Neuron (in vitro differentiated cells): ENCODE results near the gene GXYLT2.
A peak's percentile ranks its signal among the peaks of the same experiment; 100 is the strongest.

Experiments used
- H2AFZ ChIP-seq: one replicate; pipeline ENCODE4 v1.6.1; 2013; ENCODE audit warnings: low read depth, mild to moderate bottlenecking, inconsistent platforms, low read length, moderate library complexity
- H3K27me3 ChIP-seq: one replicate; pipeline ENCODE4 v1.6.1; 2013; ENCODE audit warnings: low read length; ENCODE audit not compliant: insufficient read depth
- H3K36me3 ChIP-seq: one replicate; pipeline ENCODE4 v1.6.1; 2013; ENCODE audit warnings: low read length; ENCODE audit not compliant: insufficient read depth
- H3K4me1 ChIP-seq: one replicate; pipeline ENCODE4 v1.6.1; 2013; ENCODE audit warnings: low read length; ENCODE audit not compliant: insufficient read depth
- H3K4me3 ChIP-seq: 2 replicates; pipeline ENCODE4 v1.5.1; 2013; ENCODE audit warnings: mild to moderate bottlenecking, low read length, moderate library complexity
- H3K9me3 ChIP-seq: one replicate; pipeline ENCODE4 v1.6.1; 2013; ENCODE audit warnings: low read length

Gene GXYLT2

GRCh38 chr3:72887705-72888545, at the start of gene GXYLT2:
Gene GXYLT2, plus strand, starts transcription at chr3:72888046. Its CDS starts 188 bp downstream, at chr3:72888234.
- Histone ChIP-seq H3K36me3 (no peaks in the 10 kb centered on the region), H3K4me3 (peak within 1 kb of the TSS; percentile 40), H3K9me3 (peaks cover 10% of the 10 kb centered on the region), H3K4me1 (peaks cover 16% of the 10 kb centered on the region), H2AFZ (no peak within 1 kb of the TSS), H3K27me3 (peaks cover 82% of the 10 kb centered on the region)

GRCh38 chr3:72839057-72839456, 48.8 kb upstream of the GXYLT2 start:
- Histone ChIP-seq H2AFZ (no peak overlapping the region), H3K9me3 (peaks cover 5% of the 10 kb centered on the region), H3K36me3 (peaks cover 34% of the 10 kb centered on the region), H3K4me3 (no peak overlapping the region), H3K27me3 (no peaks in the 10 kb centered on the region), H3K4me1 (no peaks in the 10 kb centered on the region)

GRCh38 chr3:72844436-72844993, 43.3 kb upstream of the GXYLT2 start:
- Histone ChIP-seq H3K36me3 (peaks cover 23% of the 10 kb centered on the region), H3K27me3 (peaks cover 5% of the 10 kb centered on the region), H3K9me3 (peaks cover 5% of the 10 kb centered on the region), H2AFZ (no peak overlapping the region), H3K4me3 (no peak overlapping the region), H3K4me1 (peaks cover 14% of the 10 kb centered on the region)

GRCh38 chr3:72846166-72846565, 41.7 kb upstream of the GXYLT2 start:
- Histone ChIP-seq H3K4me3 (no peak overlapping the region), H3K27me3 (peaks cover 8% of the 10 kb centered on the region), H3K9me3 (peaks cover 5% of the 10 kb centered on the region), H3K36me3 (peaks cover 10% of the 10 kb centered on the region), H2AFZ (no peak overlapping the region), H3K4me1 (peaks cover 14% of the 10 kb centered on the region)

- Histone ChIP-seq H3K4me1 (peaks cover 14% of the 10 kb centered on the region), H3K36me3 (no peaks in the 10 kb centered on the region), H3K27me3 (peaks cover 8% of the 10 kb centered on the region), H3K9me3 (no peaks in the 10 kb centered on the region), H2AFZ (no peak overlapping the region), H3K4me3 (peak overlapping the region; percentile 61)
These were observed 40.6 kb upstream of the GXYLT2 start for GRCh38 chr3:72847282-72847681.

GRCh38 chr3:72847751-72848702, 39.8 kb upstream of the GXYLT2 start, which contains the start of gene SHQ1:
Gene SHQ1, minus strand, starts transcription at chr3:72848445. Its CDS starts 105 bp downstream, at chr3:72848340.
- H3K36me3 ChIP-seq = no peaks in the 10 kb centered on the region
- peak within 1 kb of the TSS; percentile 61 for H3K4me3 ChIP-seq
- H3K27me3 ChIP-seq = peaks cover 8% of the 10 kb centered on the region
- H3K9me3 ChIP-seq = no peaks in the 10 kb centered on the region
- H3K4me1 ChIP-seq = peaks cover 14% of the 10 kb centered on the region
- peak within 1 kb of the TSS; percentile 72 for H2AFZ ChIP-seq

GRCh38 chr3:72848703-72849081, 39.2 kb upstream of the GXYLT2 start:
- Histone ChIP-seq H3K9me3 (no peaks in the 10 kb centered on the region), H3K36me3 (no peaks in the 10 kb centered on the region)

GRCh38 chr3:72855001-72855400, 32.8 kb upstream of the GXYLT2 start:
- H3K4me3 ChIP-seq = no peak overlapping the region
- no peaks in the 10 kb centered on the region for H3K4me1 ChIP-seq
- peaks cover 16% of the 10 kb centered on the region for H3K27me3 ChIP-seq
- no peak overlapping the region for H2AFZ ChIP-seq
- no peaks in the 10 kb centered on the region for H3K36me3 ChIP-seq
- H3K9me3 ChIP-seq = no peaks in the 10 kb centered on the region

More at GRCh38 chr3:72848703-72849081, 39.2 kb upstream of the GXYLT2 start:
- Histone ChIP-seq H2AFZ (peak overlapping the region; percentile 72), H3K4me1 (peaks cover 14% of the 10 kb centered on the region), H3K4me3 (peak overlapping the region; percentile 61), H3K27me3 (peaks cover 8% of the 10 kb centered on the region)

- Histone ChIP-seq H3K9me3 (no peaks in the 10 kb centered on the region), H3K36me3 (no peaks in the 10 kb centered on the region), H2AFZ (no peak overlapping the region), H3K4me1 (no peaks in the 10 kb centered on the region), H3K4me3 (no peak overlapping the region), H3K27me3 (peaks cover 35% of the 10 kb centered on the region)
These were observed 27.8 kb upstream of the GXYLT2 start for GRCh38 chr3:72860053-72860452.

- no peak overlapping the region for H2AFZ ChIP-seq
- no peak overlapping the region for H3K4me3 ChIP-seq
- no peaks in the 10 kb centered on the region for H3K36me3 ChIP-seq
- H3K4me1 ChIP-seq = no peaks in the 10 kb centered on the region
- peaks cover 35% of the 10 kb centered on the region for H3K27me3 ChIP-seq
- no peaks in the 10 kb centered on the region for H3K9me3 ChIP-seq
These were observed 27.0 kb upstream of the GXYLT2 start for GRCh38 chr3:72860846-72861245.

- Histone ChIP-seq H3K9me3 (peaks cover under 1% of the 10 kb centered on the region), H3K36me3 (no peaks in the 10 kb centered on the region), H3K4me3 (no peak overlapping the region), H3K27me3 (peaks cover 41% of the 10 kb centered on the region), H2AFZ (no peak overlapping the region), H3K4me1 (no peaks in the 10 kb centered on the region)
These were observed 25.3 kb upstream of the GXYLT2 start for GRCh38 chr3:72862314-72863090.

GRCh38 chr3:72872183-72872582, 15.7 kb upstream of the GXYLT2 start:
- Histone ChIP-seq H3K4me3 (no peak overlapping the region), H3K9me3 (peaks cover 4% of the 10 kb centered on the region), H3K36me3 (no peaks in the 10 kb centered on the region), H3K4me1 (no peaks in the 10 kb centered on the region), H2AFZ (no peak overlapping the region), H3K27me3 (peaks cover 20% of the 10 kb centered on the region)
